CD14-positive monocyte (primary cell): ENCODE data around the gene HES4. TPM values are rescaled to one million over a fixed set of nuclear protein-coding genes. Genes with fewer than 3 reads are reported as not detected.

Experiments
- DNase-seq, 3 donors: peaks; one replicate each; pipeline ENCODE4 v3.0.0-alpha.2; 2011 to 2022
- H2AFZ ChIP-seq: 2 replicates; pipeline ENCODE4 v1.6.0; 2012; ENCODE audit warnings: mild to moderate bottlenecking, low read depth, low read length, inconsistent platforms; ENCODE audit not compliant: insufficient read depth, poor library complexity, severe bottlenecking
- H3K27ac ChIP-seq, 2 donors: 1 replicate in 1 of 2; 2 replicates in 1 of 2; pipeline ENCODE4 v1.5.1; 2012 to 2013; ENCODE audit warnings: low read length in 2 of 2, control low read depth in 1 of 2, inconsistent platforms in 1 of 2, low read depth in 1 of 2, mild to moderate bottlenecking in 1 of 2
- H3K27me3 ChIP-seq, 2 donors: one replicate each; pipeline versions ENCODE4 v1.6.0 to v1.6.1; 2011 to 2013; ENCODE audit warnings: low read length in 2 of 2; ENCODE audit not compliant: control insufficient read depth in 2 of 2, insufficient read depth in 2 of 2
- H3K36me3 ChIP-seq, 2 donors: replicated peaks in 1 of 2; 1 replicate in 1 of 2; 2 replicates in 1 of 2; pipeline versions ENCODE4 v1.5.1 to v1.6.1; 2012 to 2013; ENCODE audit warnings: low read length in 2 of 2, control low read depth in 1 of 2, inconsistent platforms in 1 of 2, mild to moderate bottlenecking in 1 of 2; ENCODE audit not compliant: insufficient read depth in 2 of 2, control insufficient read depth in 1 of 2
- H3K4me1 ChIP-seq, 2 donors: 1 replicate in 1 of 2; 2 replicates in 1 of 2; pipeline versions ENCODE4 v1.5.1 to v1.6.1; 2012 to 2013; ENCODE audit warnings: low read length in 2 of 2, control low read depth in 1 of 2, inconsistent platforms in 1 of 2, mild to moderate bottlenecking in 1 of 2, moderate library complexity in 1 of 2; ENCODE audit not compliant: insufficient read depth in 2 of 2, control insufficient read depth in 1 of 2
- H3K4me2 ChIP-seq: replicated peaks from 2 replicates; pipeline ENCODE3; 2012; ENCODE audit warnings: low read length, moderate library complexity, mild to moderate bottlenecking; ENCODE audit not compliant: poor library complexity, severe bottlenecking; ENCODE audit errors: extremely low read depth
- H3K4me3 ChIP-seq, 3 experiments: fragments of 200-600 bp in 1 of 3; sonication (generic) in 1 of 3; replicated peaks in 1 of 3; 1 replicate in 2 of 3; 2 replicates in 1 of 3; pipeline ENCODE4 v1.5.1; 2011 to 2013; ENCODE audit warnings: low read length in 3 of 3, mild to moderate bottlenecking in 3 of 3, control low read depth in 2 of 3, low read depth in 2 of 3, inconsistent platforms in 1 of 3, moderate library complexity in 1 of 3
- H3K79me2 ChIP-seq: 2 replicates; pipeline ENCODE4 v1.6.0; 2012; ENCODE audit warnings: mild to moderate bottlenecking, control low read depth, inconsistent platforms, low read length, moderate library complexity; ENCODE audit not compliant: insufficient read depth
- H3K9ac ChIP-seq: 2 replicates; pipeline ENCODE4 v1.6.0; 2017; ENCODE audit warnings: low read length, mild to moderate bottlenecking; ENCODE audit not compliant: insufficient read depth, poor library complexity, severe bottlenecking
- H3K9me3 ChIP-seq, 2 donors: replicated peaks in 1 of 2; 1 replicate in 1 of 2; 2 replicates in 1 of 2; pipeline versions ENCODE4 v1.5.1 to v1.6.1; 2012 to 2013; ENCODE audit warnings: low read length in 2 of 2, control low read depth in 1 of 2; ENCODE audit not compliant: control insufficient read depth in 1 of 2, insufficient read depth in 1 of 2
- H4K20me1 ChIP-seq: 2 replicates; pipeline ENCODE4 v1.6.0; 2012; ENCODE audit warnings: mild to moderate bottlenecking, low read length, control low read depth, moderate library complexity; ENCODE audit not compliant: insufficient read depth
- H3K27ac Mint-ChIP-seq, 7 donors: one replicate each; pipeline ENCODE4 v1.8.0; 2020; ENCODE audit warnings: mild to moderate bottlenecking in 7 of 7, mixed read lengths in 7 of 7, moderate library complexity in 6 of 7, inconsistent platforms in 2 of 7
- H3K27me3 Mint-ChIP-seq, 3 donors: one replicate each; pipeline ENCODE4 v1.8.0; 2021 to 2022; ENCODE audit warnings: low read depth in 3 of 3, mild to moderate bottlenecking in 3 of 3, mixed read lengths in 3 of 3, moderate library complexity in 3 of 3, inconsistent platforms in 1 of 3
- H3K36me3 Mint-ChIP-seq, 2 donors: one replicate each; pipeline ENCODE4 v1.8.0; 2020; ENCODE audit warnings: mixed read lengths in 2 of 2, inconsistent platforms in 1 of 2, mild to moderate bottlenecking in 1 of 2
- H3K4me1 Mint-ChIP-seq: one replicate; pipeline ENCODE4 v1.8.0; 2020; ENCODE audit warnings: mild to moderate bottlenecking, mixed read lengths
- H3K4me3 Mint-ChIP-seq, 2 donors: one replicate each; pipeline ENCODE4 v1.8.0; 2020; ENCODE audit warnings: mild to moderate bottlenecking in 2 of 2, mixed read lengths in 2 of 2, moderate library complexity in 1 of 2
- H3K9me3 Mint-ChIP-seq, 7 donors: one replicate each; pipeline ENCODE4 v1.8.0; 2020 to 2022; ENCODE audit warnings: mixed read lengths in 7 of 7, mild to moderate bottlenecking in 6 of 7, moderate library complexity in 6 of 7, inconsistent platforms in 2 of 7
- CTCF ChIP-seq: fragments of 200-600 bp; IDR thresholded peaks from one replicate; pipeline ENCODE4 v1.8.0; 2022; ENCODE audit warnings: antibody characterized with exemption, mild to moderate bottlenecking
- WGBS: methylation state at CpG from one replicate; pipeline ENCODE4 v1.1.5; 2013; ENCODE audit warnings: missing lambda C conversion rate; ENCODE audit not compliant: insufficient coverage; 5-methylcytosine and 5-hydroxymethylcytosine counted together
- intact Hi-C, 2 donors: fragments of 100-400 bp; cut with micrococcal nuclease; formaldehyde crosslinking; loops; one replicate each; pipeline versions ENCODE4 v1.15.0 to v1.15.1; 2023
- polyA plus RNA-seq, 3 donors: library from polyadenylated mRNA; depleted of rRNA in 1 of 3; unstranded in 2 of 3; stranded (reverse) in 1 of 3; fragments of 300-500 nt in 2 of 3; fragments of >200 nt in 1 of 3; fragmentation: Illumina TruSeq in 2 of 3; gene quantifications; 1 replicate in 2 of 3; 2 replicates in 1 of 3; pipeline ENCODE4 v1.2.3, GENCODE V29; 2012 to 2021

The HES4 gene
- polyA plus RNA-seq, 3 donors, result 1.4 to 26.8 (median 2.0) TPM

GRCh38 chr1:1043921-1044320, 44.0 kb upstream of the HES4 start:
- Histone ChIP-seq H3K36me3 (no peaks in the 10 kb centered on the region), H3K9ac (no peak overlapping the region), H4K20me1 (no peaks in the 10 kb centered on the region), H3K4me1 (peaks cover 17 to 18% of the 10 kb centered on the region in 2 donors), H2AFZ (no peak overlapping the region), H3K79me2 (no peaks in the 10 kb centered on the region), H3K27ac (no peak overlapping the region), H3K4me3 (no peak overlapping the region), H3K9me3 (no peaks in the 10 kb centered on the region), H3K4me2 (no peak overlapping the region), H3K27me3 (peaks cover 3 to 16% of the 10 kb centered on the region in 2 donors)
- no peak for DNase-seq
- no peak for TF ChIP-seq CTCF
- Mint-ChIP-seq H3K27me3 (peaks cover 16 to 27% (median 25%) of the 10 kb centered on the region in 3 donors), H3K36me3 (peaks cover 0 to 2% of the 10 kb centered on the region in 2 donors), H3K27ac (no peak overlapping the region), H3K4me3 (no peak overlapping the region), H3K9me3 (peaks cover 0 to 11% (median 4%) of the 10 kb centered on the region in 7 donors), H3K4me1 (peaks cover 13% of the 10 kb centered on the region)
- intact Hi-C loops, result no loop called here
- WGBS, result 97% methylated on average over 33 of the region's 33 CpGs

- Histone ChIP-seq H3K79me2 (no peaks in the 10 kb centered on the region), H3K4me1 (peaks cover 22 to 23% of the 10 kb centered on the region in 2 donors), H3K4me3 (no peak overlapping the region), H2AFZ (no peak overlapping the region), H3K27me3 (peaks cover 3 to 19% of the 10 kb centered on the region in 2 donors), H3K4me2 (no peak overlapping the region), H3K27ac (no peak overlapping the region), H4K20me1 (no peaks in the 10 kb centered on the region), H3K9ac (no peak overlapping the region), H3K9me3 (no peaks in the 10 kb centered on the region), H3K36me3 (no peaks in the 10 kb centered on the region)
- WGBS, result 98% methylated on average over 25 of the region's 27 CpGs
- intact Hi-C loops, result no loop called here
- TF ChIP-seq CTCF, result no peak
- peaks cover 18% of the 10 kb centered on the region for H3K4me1 Mint-ChIP-seq
- no peak for DNase-seq
- no peak overlapping the region for H3K27ac Mint-ChIP-seq
- peaks cover 20 to 32% (median 30%) of the 10 kb centered on the region in 3 donors for H3K27me3 Mint-ChIP-seq
- peaks cover 0 to 2% of the 10 kb centered on the region in 2 donors for H3K36me3 Mint-ChIP-seq
- no peak overlapping the region for H3K4me3 Mint-ChIP-seq
- H3K9me3 Mint-ChIP-seq, result peaks cover 0 to 11% (median 4%) of the 10 kb centered on the region in 7 donors
Measured at GRCh38 chr1:1043411-1043810, 43.5 kb upstream of the HES4 start.
